Endodermal cell (in vitro differentiated cells): ENCODE results near the gene TRIM33. TPM values are rescaled to one million over a fixed set of nuclear protein-coding genes. Genes with fewer than 3 reads are reported as not detected.

Experiments used
- DNase-seq: peaks from one replicate; pipeline ENCODE4 v3.0.0-alpha.2; 2017
- H3K27ac ChIP-seq: 2 replicates; pipeline ENCODE4 v1.5.1; 2013; ENCODE audit warnings: mild to moderate bottlenecking, low read depth, low read length, moderate library complexity
- H3K27me3 ChIP-seq: 2 replicates; pipeline ENCODE4 v1.6.1; 2013; ENCODE audit warnings: mild to moderate bottlenecking, low read length, moderate library complexity; ENCODE audit not compliant: insufficient read depth, control insufficient read depth, poor library complexity, severe bottlenecking
- H3K36me3 ChIP-seq: 2 replicates; pipeline ENCODE4 v1.7.0; 2013; ENCODE audit warnings: mild to moderate bottlenecking, low read length, moderate library complexity; ENCODE audit not compliant: control insufficient read depth, insufficient read depth
- H3K4me1 ChIP-seq: one replicate; pipeline ENCODE4 v1.7.0; 2013; ENCODE audit warnings: low read length; ENCODE audit not compliant: control insufficient read depth, insufficient read depth
- H3K4me3 ChIP-seq: 2 replicates; pipeline ENCODE4 v1.5.1; 2013; ENCODE audit warnings: mild to moderate bottlenecking, low read length, moderate library complexity
- H3K9ac ChIP-seq: 2 replicates; pipeline ENCODE4 v1.6.1; 2013; ENCODE audit warnings: mild to moderate bottlenecking, low read length, moderate library complexity; ENCODE audit not compliant: poor library complexity, severe bottlenecking; ENCODE audit errors: extremely low read depth
- H3K9me3 ChIP-seq: 2 replicates; pipeline ENCODE4 v1.6.1; 2013; ENCODE audit warnings: mild to moderate bottlenecking, low read length, moderate library complexity; ENCODE audit not compliant: control insufficient read depth
- H3K27ac Mint-ChIP-seq: 2 replicates; pipeline ENCODE4 v1.8.0; 2020; ENCODE audit warnings: mixed read lengths
- H3K27me3 Mint-ChIP-seq: 2 replicates; pipeline ENCODE4 v1.8.0; 2021; ENCODE audit warnings: mild to moderate bottlenecking, mixed read lengths; ENCODE audit not compliant: insufficient read depth
- H3K36me3 Mint-ChIP-seq: 2 replicates; pipeline ENCODE4 v1.8.0; 2020; ENCODE audit warnings: low read depth, mixed read lengths
- H3K4me1 Mint-ChIP-seq: 2 replicates; pipeline ENCODE4 v1.8.0; 2020; ENCODE audit warnings: mixed read lengths
- H3K4me3 Mint-ChIP-seq: 2 replicates; pipeline ENCODE4 v1.8.0; 2020; ENCODE audit warnings: mild to moderate bottlenecking, moderate library complexity, mixed read lengths
- H3K9me3 Mint-ChIP-seq: 2 replicates; pipeline ENCODE4 v1.8.0; 2020; ENCODE audit warnings: mild to moderate bottlenecking, mixed read lengths
- CTCF ChIP-seq: fragments of 200-600 bp; sonication (generic); conservative IDR thresholded peaks from 2 replicates; pipeline ENCODE4 v1.5.0; 2021; ENCODE audit warnings: antibody characterized with exemption, mild to moderate bottlenecking
- WGBS, 2 experiments: methylation state at CpG; one replicate each; pipeline versions ENCODE4 v1.1.5 to v1.1.7; 2013; ENCODE audit warnings: missing lambda C conversion rate in 2 of 2, mixed read lengths in 1 of 2; ENCODE audit not compliant: insufficient coverage in 1 of 2, insufficient read length in 1 of 2; 5-methylcytosine and 5-hydroxymethylcytosine counted together
- total RNA-seq, 2 donors: library from RNA; stranded (reverse); fragmentation: NEBNext Ultra II Directional in 1 of 2; extraction: Animal tissue kit (Norgen Biotek cat#: 25700) in 1 of 2; gene quantifications; 2 replicates in 1 of 2; 3 replicates in 1 of 2; pipeline ENCODE4 v1.2.1, GENCODE V29; 2021

TRIM33 gene
- total RNA-seq, 2 donors from 2014 or later: 47.2 to 50.6 TPM

- Histone ChIP-seq H3K4me3 (no peak overlapping the region), H3K27ac (no peak overlapping the region), H3K36me3 (no peaks in the 10 kb centered on the region), H3K4me1 (no peaks in the 10 kb centered on the region), H3K27me3 (no peaks in the 10 kb centered on the region), H3K9me3 (no peaks in the 10 kb centered on the region), H3K9ac (no peak overlapping the region)
- Mint-ChIP-seq H3K9me3 (no peaks in the 10 kb centered on the region), H3K4me1 (peaks cover 3% of the 10 kb centered on the region), H3K27ac (no peak overlapping the region), H3K36me3 (no peaks in the 10 kb centered on the region), H3K4me3 (no peak overlapping the region), H3K27me3 (no peaks in the 10 kb centered on the region)
- WGBS, 2 experiments: 25% methylated on average over 1 of the region's 1 CpG; no CpG with 5 or more reads in 1 of the 2 experiments
- no peak for DNase-seq
- no peak for TF ChIP-seq CTCF
These were observed 20.1 kb upstream of the TRIM33 start for GRCh38 chr1:114531094-114531493.

GRCh38 chr1:114530224-114530623 lies 19.2 kb upstream of the TRIM33 start:
- Mint-ChIP-seq H3K27me3 (no peaks in the 10 kb centered on the region), H3K9me3 (no peaks in the 10 kb centered on the region), H3K4me1 (no peaks in the 10 kb centered on the region), H3K27ac (no peak overlapping the region), H3K4me3 (no peak overlapping the region), H3K36me3 (no peaks in the 10 kb centered on the region)
- DNase-seq: no peak
- no peak for TF ChIP-seq CTCF
- H3K36me3 ChIP-seq: no peaks in the 10 kb centered on the region
- WGBS, 2 experiments: 98 to 100% methylated on average over 1 to 2 of the region's 2 CpGs
- H3K4me3 ChIP-seq: no peak overlapping the region
- no peaks in the 10 kb centered on the region for H3K9me3 ChIP-seq
- no peaks in the 10 kb centered on the region for H3K4me1 ChIP-seq
- no peak overlapping the region for H3K27ac ChIP-seq
- H3K27me3 ChIP-seq: no peaks in the 10 kb centered on the region
- no peak overlapping the region for H3K9ac ChIP-seq

GRCh38 chr1:114524944-114525343 lies 13.9 kb upstream of the TRIM33 start:
- H3K4me3 ChIP-seq: no peak overlapping the region
- no peaks in the 10 kb centered on the region for H3K4me1 ChIP-seq
- no peak overlapping the region for H3K27ac Mint-ChIP-seq
- no peak overlapping the region for H3K27ac ChIP-seq
- H3K4me3 Mint-ChIP-seq: no peak overlapping the region
- no peaks in the 10 kb centered on the region for H3K9me3 ChIP-seq
- H3K27me3 ChIP-seq: no peaks in the 10 kb centered on the region
- no peak for DNase-seq
- H3K4me1 Mint-ChIP-seq: peaks cover under 1% of the 10 kb centered on the region
- H3K9me3 Mint-ChIP-seq: no peaks in the 10 kb centered on the region
- no peak for TF ChIP-seq CTCF
- H3K9ac ChIP-seq: no peak overlapping the region
- peaks cover 4% of the 10 kb centered on the region for H3K27me3 Mint-ChIP-seq
- H3K36me3 Mint-ChIP-seq: no peaks in the 10 kb centered on the region
- no peaks in the 10 kb centered on the region for H3K36me3 ChIP-seq
